Trophoblast cell (in vitro differentiated cells and primary cell): ENCODE measurements around the gene NEGR1.

ENCODE experiments used
- DNase-seq, 2 donors: peaks; one replicate each; pipeline ENCODE4 v3.0.0-alpha.2; 2016
- H2AFZ ChIP-seq: 2 replicates; pipeline ENCODE4 v1.6.1; 2013; ENCODE audit warnings: low read length, moderate library complexity, mild to moderate bottlenecking; ENCODE audit not compliant: insufficient read depth, poor library complexity
- H2AK5ac ChIP-seq: 2 replicates; pipeline ENCODE4 v1.6.1; 2013; ENCODE audit warnings: mild to moderate bottlenecking, low read length
- H2BK120ac ChIP-seq: 2 replicates; pipeline ENCODE4 v1.6.1; 2013; ENCODE audit warnings: low read length, mild to moderate bottlenecking, moderate library complexity; ENCODE audit not compliant: insufficient read depth, poor library complexity
- H2BK12ac ChIP-seq: 2 replicates; pipeline ENCODE4 v1.6.1; 2013; ENCODE audit warnings: mild to moderate bottlenecking, low read length, moderate library complexity
- H2BK5ac ChIP-seq: 2 replicates; pipeline ENCODE4 v1.6.1; 2013; ENCODE audit warnings: low read length, low read depth, moderate library complexity, mild to moderate bottlenecking; ENCODE audit not compliant: poor library complexity
- H3K14ac ChIP-seq: 2 replicates; pipeline ENCODE4 v1.6.1; 2013; ENCODE audit warnings: mild to moderate bottlenecking, low read length
- H3K18ac ChIP-seq: 2 replicates; pipeline ENCODE4 v1.6.1; 2013; ENCODE audit warnings: mild to moderate bottlenecking, low read length
- H3K23ac ChIP-seq: 2 replicates; pipeline ENCODE4 v1.6.1; 2013; ENCODE audit warnings: low read length
- H3K27ac ChIP-seq: 2 replicates; pipeline ENCODE4 v1.5.1; 2013; ENCODE audit warnings: low read depth, mild to moderate bottlenecking, inconsistent platforms, low read length, moderate library complexity
- H3K27me3 ChIP-seq: 2 replicates; pipeline ENCODE4 v1.6.1; 2013; ENCODE audit warnings: inconsistent platforms, mild to moderate bottlenecking, low read length, moderate library complexity; ENCODE audit not compliant: insufficient read depth
- H3K36me3 ChIP-seq, 2 experiments: 1 replicate in 1 of 2; 2 replicates in 1 of 2; pipeline ENCODE4 v1.6.1; 2013; ENCODE audit warnings: low read length in 2 of 2, mild to moderate bottlenecking in 2 of 2, moderate library complexity in 1 of 2; ENCODE audit not compliant: insufficient read depth in 2 of 2, control insufficient read depth in 1 of 2
- H3K4ac ChIP-seq: 2 replicates; pipeline ENCODE4 v1.6.1; 2013; ENCODE audit warnings: low read depth, mild to moderate bottlenecking, low read length, moderate library complexity
- H3K4me1 ChIP-seq, 2 experiments: 1 replicate in 1 of 2; 2 replicates in 1 of 2; pipeline ENCODE4 v1.6.1; 2013; ENCODE audit warnings: low read length in 2 of 2, mild to moderate bottlenecking in 2 of 2, moderate library complexity in 1 of 2; ENCODE audit not compliant: insufficient read depth in 2 of 2, control insufficient read depth in 1 of 2
- H3K4me2 ChIP-seq: 2 replicates; pipeline ENCODE4 v1.6.1; 2013; ENCODE audit warnings: inconsistent platforms, mild to moderate bottlenecking, low read length, moderate library complexity
- H3K4me3 ChIP-seq: 2 replicates; pipeline ENCODE4 v1.5.1; 2013; ENCODE audit warnings: mild to moderate bottlenecking, low read depth, low read length, inconsistent platforms
- H3K79me1 ChIP-seq: one replicate; pipeline ENCODE4 v1.6.1; 2013; ENCODE audit warnings: low read length
- H3K79me2 ChIP-seq: 2 replicates; pipeline ENCODE4 v1.6.1; 2013; ENCODE audit warnings: low read length, mild to moderate bottlenecking; ENCODE audit not compliant: control insufficient read depth, insufficient read depth, poor library complexity
- H3K9ac ChIP-seq: 2 replicates; pipeline ENCODE4 v1.6.1; 2013; ENCODE audit warnings: mild to moderate bottlenecking, low read length
- H3K9me3 ChIP-seq: 2 replicates; pipeline ENCODE4 v1.6.1; 2013; ENCODE audit warnings: low read depth, mild to moderate bottlenecking, control low read depth, inconsistent platforms, low read length; ENCODE audit not compliant: insufficient read depth
- H4K12ac ChIP-seq: 2 replicates; pipeline ENCODE4 v1.6.1; 2013; ENCODE audit warnings: low read depth, mild to moderate bottlenecking, low read length, moderate library complexity
- H4K8ac ChIP-seq: 2 replicates; pipeline ENCODE4 v1.6.1; 2013; ENCODE audit warnings: low read depth, mild to moderate bottlenecking, low read length, moderate library complexity
- H4K91ac ChIP-seq: one replicate; pipeline ENCODE4 v1.6.1; 2013; ENCODE audit warnings: low read depth, mild to moderate bottlenecking, low read length, moderate library complexity
- WGBS: extraction: QIAGEN DNeasy Blood & Tissue Kit; methylation state at CpG from one replicate; pipeline ENCODE4 v1.1.7; 2013; ENCODE audit warnings: missing lambda C conversion rate; ENCODE audit not compliant: insufficient read length, insufficient coverage; ENCODE audit errors: extremely low coverage; 5-methylcytosine and 5-hydroxymethylcytosine counted together

NEGR1 gene

GRCh38 chr1:71464016-71464415 lies 818.3 kb downstream of the NEGR1 start:
- Histone ChIP-seq H3K27ac (no peak overlapping the region), H3K23ac (no peak overlapping the region), H3K27me3 (no peaks in the 10 kb centered on the region), H2BK12ac (no peak overlapping the region), H2BK5ac (no peak overlapping the region), H3K9me3 (no peaks in the 10 kb centered on the region), H3K14ac (no peak overlapping the region), H4K91ac (no peak overlapping the region), H2BK120ac (no peak overlapping the region), H2AFZ (no peak overlapping the region), H3K79me2 (no peaks in the 10 kb centered on the region), H3K4me3 (no peak overlapping the region), H3K4me1 (no peaks in the 10 kb centered on the region), H2AK5ac (no peak overlapping the region), H4K12ac (no peak overlapping the region), H3K18ac (no peak overlapping the region), H3K79me1 (no peaks in the 10 kb centered on the region), H4K8ac (no peak overlapping the region), H3K36me3 (no peaks in the 10 kb centered on the region), H3K4me2 (no peak overlapping the region), H3K4ac (no peak overlapping the region), H3K9ac (no peak overlapping the region)
- WGBS: no CpG with 5 or more reads among the region's 1 CpG
- DNase-seq: no peak

- Histone ChIP-seq H2AK5ac (no peak overlapping the region), H3K9me3 (no peaks in the 10 kb centered on the region), H2BK5ac (no peak overlapping the region), H2BK120ac (no peak overlapping the region), H3K79me2 (no peaks in the 10 kb centered on the region), H2BK12ac (no peak overlapping the region), H3K4ac (no peak overlapping the region), H4K8ac (no peak overlapping the region), H4K91ac (no peak overlapping the region), H3K14ac (no peak overlapping the region), H2AFZ (no peak overlapping the region), H3K79me1 (no peaks in the 10 kb centered on the region), H3K4me2 (no peak overlapping the region), H3K4me1 (no peaks in the 10 kb centered on the region), H3K4me3 (no peak overlapping the region), H3K18ac (no peak overlapping the region), H3K36me3 (no peaks in the 10 kb centered on the region), H3K27me3 (no peaks in the 10 kb centered on the region), H3K9ac (no peak overlapping the region), H3K23ac (no peak overlapping the region), H4K12ac (no peak overlapping the region), H3K27ac (no peak overlapping the region)
- no CpG with 5 or more reads among the region's 5 CpGs for WGBS
- no peak for DNase-seq
Measured at GRCh38 chr1:71463144-71463543, 819.2 kb downstream of the NEGR1 start.

- Histone ChIP-seq H3K27ac (no peak overlapping the region), H2BK120ac (no peak overlapping the region), H3K18ac (no peak overlapping the region), H3K23ac (no peak overlapping the region), H3K4me2 (no peak overlapping the region), H3K79me1 (no peaks in the 10 kb centered on the region), H4K8ac (no peak overlapping the region), H3K9me3 (no peaks in the 10 kb centered on the region), H2AK5ac (no peak overlapping the region), H3K27me3 (no peaks in the 10 kb centered on the region), H4K12ac (no peak overlapping the region), H3K4ac (no peak overlapping the region), H4K91ac (no peak overlapping the region), H3K36me3 (no peaks in the 10 kb centered on the region), H3K79me2 (no peaks in the 10 kb centered on the region), H2AFZ (no peak overlapping the region), H2BK12ac (no peak overlapping the region), H2BK5ac (no peak overlapping the region), H3K9ac (no peak overlapping the region), H3K4me3 (no peak overlapping the region), H3K4me1 (no peaks in the 10 kb centered on the region), H3K14ac (no peak overlapping the region)
- DNase-seq: no peak
Measured at GRCh38 chr1:71462247-71462646, 820.1 kb downstream of the NEGR1 start.

- H2BK12ac ChIP-seq: no peak overlapping the region
- H3K18ac ChIP-seq: no peak overlapping the region
- no CpG with 5 or more reads among the region's 2 CpGs for WGBS
Measured at GRCh38 chr1:71461416-71461815, 820.9 kb downstream of the NEGR1 start.

More at GRCh38 chr1:71461416-71461815, 820.9 kb downstream of the NEGR1 start:
- Histone ChIP-seq H3K27ac (no peak overlapping the region), H3K79me1 (no peaks in the 10 kb centered on the region), H3K4me2 (no peak overlapping the region), H4K91ac (no peak overlapping the region), H4K8ac (no peak overlapping the region), H4K12ac (no peak overlapping the region), H3K23ac (no peak overlapping the region), H2AFZ (no peak overlapping the region), H3K4me1 (no peaks in the 10 kb centered on the region), H3K9me3 (no peaks in the 10 kb centered on the region), H3K36me3 (no peaks in the 10 kb centered on the region), H2AK5ac (no peak overlapping the region), H3K4ac (no peak overlapping the region), H3K9ac (no peak overlapping the region), H2BK5ac (no peak overlapping the region), H3K4me3 (no peak overlapping the region), H2BK120ac (no peak overlapping the region), H3K14ac (no peak overlapping the region), H3K79me2 (no peaks in the 10 kb centered on the region), H3K27me3 (no peaks in the 10 kb centered on the region)
- no peak for DNase-seq
